Central memory CD8-positive, alpha-beta T cell (primary cell): ENCODE measurements around the gene EPHB1.

Experiments used
- ATAC-seq: fragments of 150-1000 bp; cut with Tn5 transposase; replicated peaks from 2 replicates; pipeline ENCODE4 v1.10.0; 2022; ENCODE audit warnings: mild to moderate bottlenecking, moderate FRiP score, moderate number of reproducible peaks; ENCODE audit not compliant: poor library complexity, severe bottlenecking; ENCODE audit errors: extremely low read depth
- DNase-seq, 2 donors: peaks; one replicate each; pipeline ENCODE4 v3.0.0; 2021; ENCODE audit warnings: low spot score in 2 of 2
- H3K27ac Mint-ChIP-seq: one replicate; pipeline ENCODE4 v1.8.0; 2022; ENCODE audit warnings: low read depth, mild to moderate bottlenecking, moderate library complexity, mixed read lengths
- H3K27me3 Mint-ChIP-seq: one replicate; pipeline ENCODE4 v1.8.0; 2022; ENCODE audit warnings: mixed read lengths
- H3K36me3 Mint-ChIP-seq: one replicate; pipeline ENCODE4 v1.8.0; 2022; ENCODE audit warnings: mild to moderate bottlenecking, moderate library complexity, mixed read lengths; ENCODE audit not compliant: insufficient read depth
- H3K4me1 Mint-ChIP-seq: one replicate; pipeline ENCODE4 v1.8.0; 2022; ENCODE audit warnings: mixed read lengths
- H3K4me3 Mint-ChIP-seq: one replicate; pipeline ENCODE4 v1.8.0; 2022; ENCODE audit warnings: mild to moderate bottlenecking, moderate library complexity, mixed read lengths
- H3K9me3 Mint-ChIP-seq: one replicate; pipeline ENCODE4 v1.8.0; 2022; ENCODE audit warnings: mixed read lengths

The EPHB1 gene

GRCh38 chr3:134803051-134803505, 8.0 kb downstream of the EPHB1 start:
- no peak overlapping the region for H3K27ac Mint-ChIP-seq
- H3K27me3 Mint-ChIP-seq: peaks cover 4% of the 10 kb centered on the region
- no peak for DNase-seq
- H3K4me3 Mint-ChIP-seq: no peak overlapping the region
- no peaks in the 10 kb centered on the region for H3K36me3 Mint-ChIP-seq
- no peaks in the 10 kb centered on the region for H3K9me3 Mint-ChIP-seq
- no peaks in the 10 kb centered on the region for H3K4me1 Mint-ChIP-seq
- ATAC-seq: no peak

DNA sequence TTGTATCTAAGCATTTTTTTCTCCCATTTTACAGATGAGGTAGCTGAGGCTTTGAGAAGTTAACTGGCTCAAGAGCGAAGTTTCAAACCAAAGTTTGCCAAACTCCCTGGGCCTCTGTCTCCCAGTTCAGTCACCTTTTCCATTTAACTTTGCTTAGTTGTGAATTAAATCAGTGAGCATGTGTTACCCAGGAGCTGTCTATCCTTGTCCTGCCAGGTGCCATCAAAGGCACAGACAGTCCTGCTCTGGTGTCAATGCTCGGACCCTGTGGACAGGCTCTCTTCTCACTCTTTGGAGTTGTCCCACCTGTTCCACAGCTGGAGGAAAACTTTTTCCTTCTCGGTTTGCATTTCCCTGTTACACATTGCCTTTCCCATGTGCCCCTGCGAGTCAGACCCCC, 8.6 kb downstream of the EPHB1 start:
- Mint-ChIP-seq H3K9me3 (no peaks in the 10 kb centered on the region), H3K4me1 (no peaks in the 10 kb centered on the region), H3K27me3 (no peaks in the 10 kb centered on the region), H3K4me3 (no peak overlapping the region), H3K27ac (no peak overlapping the region), H3K36me3 (no peaks in the 10 kb centered on the region)
- no peak for ATAC-seq
- DNase-seq: no peak

- H3K4me1 Mint-ChIP-seq: no peaks in the 10 kb centered on the region
- H3K4me3 Mint-ChIP-seq: no peak overlapping the region
- no peaks in the 10 kb centered on the region for H3K27me3 Mint-ChIP-seq
- no peaks in the 10 kb centered on the region for H3K9me3 Mint-ChIP-seq
- no peak overlapping the region for H3K27ac Mint-ChIP-seq
- DNase-seq (no peak), ATAC-seq (no peak)
- H3K36me3 Mint-ChIP-seq: no peaks in the 10 kb centered on the region
Measured at GRCh38 chr3:134804508-134805480, 9.7 kb downstream of the EPHB1 start.

DNA sequence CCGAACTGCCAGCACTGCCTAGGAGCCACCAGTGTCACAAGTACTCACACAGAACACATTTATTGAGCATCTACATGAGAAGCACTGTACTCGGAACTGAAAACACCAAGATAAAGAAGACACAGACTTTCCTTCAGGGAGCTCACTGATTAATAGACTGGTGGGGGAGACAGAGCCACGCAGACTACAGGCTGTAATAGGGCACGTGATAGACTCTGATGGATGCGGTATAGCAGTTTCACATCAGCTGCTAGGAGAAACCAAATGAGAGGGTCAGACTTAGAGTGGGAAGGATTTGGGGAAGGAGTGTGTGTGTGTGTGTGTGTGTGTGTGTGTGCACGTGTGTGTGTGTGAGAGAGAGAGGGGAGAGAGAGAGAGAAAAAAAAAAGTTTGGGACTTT, 12.1 kb downstream of the EPHB1 start:
- Mint-ChIP-seq H3K27me3 (no peaks in the 10 kb centered on the region), H3K4me3 (no peak overlapping the region), H3K27ac (no peak overlapping the region), H3K4me1 (no peaks in the 10 kb centered on the region), H3K36me3 (no peaks in the 10 kb centered on the region), H3K9me3 (no peaks in the 10 kb centered on the region)
- ATAC-seq: no peak
- DNase-seq: no peak

DNA sequence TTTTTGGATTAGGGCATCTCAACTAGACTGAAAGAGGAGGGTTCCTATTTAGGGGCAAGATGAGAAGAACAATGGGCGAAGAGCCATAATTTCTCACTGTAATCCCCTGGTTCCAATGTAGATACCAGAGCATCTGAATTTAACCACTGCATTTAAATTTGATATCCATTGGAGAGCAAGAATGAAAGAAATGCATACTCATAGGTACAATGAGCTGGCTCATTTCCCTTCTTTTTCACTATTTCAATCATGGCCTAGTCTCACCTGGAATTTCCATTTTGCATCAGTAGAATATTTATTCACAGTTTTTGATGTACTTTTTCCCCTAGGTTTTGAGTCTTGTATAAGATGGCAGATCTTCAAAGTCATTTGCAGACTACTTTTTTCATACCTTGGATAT, 13.8 kb downstream of the EPHB1 start:
- DNase-seq (no peak), ATAC-seq (no peak)
- H3K27ac Mint-ChIP-seq: no peak overlapping the region
- H3K9me3 Mint-ChIP-seq: no peaks in the 10 kb centered on the region
- no peak overlapping the region for H3K4me3 Mint-ChIP-seq
- no peaks in the 10 kb centered on the region for H3K27me3 Mint-ChIP-seq
- no peaks in the 10 kb centered on the region for H3K36me3 Mint-ChIP-seq
- no peaks in the 10 kb centered on the region for H3K4me1 Mint-ChIP-seq

- DNase-seq: no peak
- H3K36me3 Mint-ChIP-seq: no peaks in the 10 kb centered on the region
- H3K27me3 Mint-ChIP-seq: no peaks in the 10 kb centered on the region
- H3K4me1 Mint-ChIP-seq: no peaks in the 10 kb centered on the region
- H3K9me3 Mint-ChIP-seq: no peaks in the 10 kb centered on the region
- ATAC-seq: no peak
- H3K4me3 Mint-ChIP-seq: no peak overlapping the region
- no peak overlapping the region for H3K27ac Mint-ChIP-seq
Measured at GRCh38 chr3:134809427-134810051, 14.5 kb downstream of the EPHB1 start.

DNA sequence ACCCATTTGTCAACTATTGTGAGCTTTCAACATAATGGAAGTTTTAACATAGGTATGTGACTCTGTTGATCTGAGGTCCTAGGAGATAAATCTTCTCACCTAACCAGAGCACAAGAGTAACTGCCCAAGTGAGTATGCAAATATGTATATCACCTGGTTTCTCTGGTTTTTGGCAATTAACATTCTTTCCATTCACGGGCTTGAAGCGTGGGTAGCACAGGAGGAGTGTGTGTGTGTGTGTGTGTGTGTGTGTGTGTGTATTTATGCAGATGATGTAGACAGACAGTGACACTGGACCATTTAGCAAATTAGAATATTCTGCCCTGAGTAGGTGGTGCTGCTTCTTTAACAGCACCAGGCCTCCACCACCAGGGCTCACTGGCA, 15.0 kb downstream of the EPHB1 start:
- no peaks in the 10 kb centered on the region for H3K9me3 Mint-ChIP-seq
- no peak overlapping the region for H3K27ac Mint-ChIP-seq
- no peaks in the 10 kb centered on the region for H3K27me3 Mint-ChIP-seq
- ATAC-seq: no peak
- no peaks in the 10 kb centered on the region for H3K36me3 Mint-ChIP-seq
- no peak for DNase-seq
- H3K4me3 Mint-ChIP-seq: no peak overlapping the region
- H3K4me1 Mint-ChIP-seq: no peaks in the 10 kb centered on the region

- Mint-ChIP-seq H3K27ac (no peak overlapping the region), H3K27me3 (no peaks in the 10 kb centered on the region), H3K9me3 (no peaks in the 10 kb centered on the region), H3K4me3 (no peak overlapping the region), H3K4me1 (no peaks in the 10 kb centered on the region), H3K36me3 (no peaks in the 10 kb centered on the region)
- DNase-seq (no peak), ATAC-seq (no peak)
Measured at GRCh38 chr3:134810850-134811249, 15.8 kb downstream of the EPHB1 start.

DNA sequence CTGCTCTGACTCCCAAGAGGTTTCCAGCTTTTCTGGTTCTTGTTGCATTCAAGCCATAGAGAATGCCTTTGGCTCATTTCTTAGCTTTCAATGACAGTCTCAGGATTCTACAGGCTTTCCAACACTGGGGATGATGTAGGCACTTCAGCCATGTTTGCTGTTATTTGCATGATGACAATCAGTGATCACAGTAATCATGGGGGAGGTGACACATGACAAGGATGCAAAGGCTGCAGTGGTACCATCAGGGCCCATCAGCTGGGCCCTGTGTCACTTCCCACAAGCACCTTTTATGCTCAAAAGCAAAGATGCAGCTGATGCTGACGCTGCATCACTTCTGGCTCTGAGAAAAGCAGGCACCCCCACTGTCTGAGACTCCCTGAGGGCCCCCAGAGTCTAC, 18.6 kb downstream of the EPHB1 start:
- no peaks in the 10 kb centered on the region for H3K4me1 Mint-ChIP-seq
- no peaks in the 10 kb centered on the region for H3K36me3 Mint-ChIP-seq
- DNase-seq (no peak), ATAC-seq (no peak)
- H3K9me3 Mint-ChIP-seq: no peaks in the 10 kb centered on the region
- H3K27ac Mint-ChIP-seq: no peak overlapping the region
- H3K4me3 Mint-ChIP-seq: no peak overlapping the region
- H3K27me3 Mint-ChIP-seq: no peaks in the 10 kb centered on the region

- DNase-seq (no peak), ATAC-seq (no peak)
- Mint-ChIP-seq H3K27me3 (no peaks in the 10 kb centered on the region), H3K27ac (no peak overlapping the region), H3K4me3 (no peak overlapping the region), H3K4me1 (no peaks in the 10 kb centered on the region), H3K36me3 (no peaks in the 10 kb centered on the region), H3K9me3 (no peaks in the 10 kb centered on the region)
Measured at GRCh38 chr3:134815519-134815918, 20.5 kb downstream of the EPHB1 start.

DNA sequence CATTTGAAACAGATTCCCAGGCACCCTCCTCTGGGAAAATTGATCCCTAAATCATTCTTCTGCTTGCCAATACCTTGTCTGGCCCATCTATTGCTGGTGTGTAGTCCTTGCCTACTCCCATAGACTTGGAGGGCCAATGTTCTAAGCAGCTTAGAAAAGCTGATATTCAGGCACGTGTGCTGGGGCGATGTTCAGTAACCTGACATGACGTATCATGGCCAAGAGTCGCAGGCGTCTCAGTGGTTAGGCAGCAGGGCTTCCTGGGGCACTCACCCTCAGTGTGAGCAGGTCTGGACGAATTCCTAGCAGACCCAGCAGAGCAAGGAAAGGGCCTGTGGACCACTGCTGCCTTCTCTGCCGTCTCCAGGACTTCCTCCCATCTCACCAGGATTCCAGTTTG, 21.6 kb downstream of the EPHB1 start:
- H3K4me1 Mint-ChIP-seq: no peaks in the 10 kb centered on the region
- no peak for DNase-seq
- no peaks in the 10 kb centered on the region for H3K36me3 Mint-ChIP-seq
- no peaks in the 10 kb centered on the region for H3K27me3 Mint-ChIP-seq
- no peaks in the 10 kb centered on the region for H3K9me3 Mint-ChIP-seq
- no peak for ATAC-seq
- no peak overlapping the region for H3K27ac Mint-ChIP-seq
- H3K4me3 Mint-ChIP-seq: no peak overlapping the region

GRCh38 chr3:134817297-134817696, 22.2 kb downstream of the EPHB1 start:
- H3K27ac Mint-ChIP-seq: no peak overlapping the region
- H3K4me3 Mint-ChIP-seq: no peak overlapping the region
- H3K36me3 Mint-ChIP-seq: no peaks in the 10 kb centered on the region
- H3K27me3 Mint-ChIP-seq: no peaks in the 10 kb centered on the region
- no peak for ATAC-seq
- DNase-seq: no peak
- H3K4me1 Mint-ChIP-seq: no peaks in the 10 kb centered on the region
- H3K9me3 Mint-ChIP-seq: no peaks in the 10 kb centered on the region

GRCh38 chr3:134820994-134821393, 25.9 kb downstream of the EPHB1 start:
- Mint-ChIP-seq H3K9me3 (no peaks in the 10 kb centered on the region), H3K27ac (no peak overlapping the region), H3K27me3 (peaks cover 4% of the 10 kb centered on the region), H3K36me3 (no peaks in the 10 kb centered on the region), H3K4me3 (no peak overlapping the region), H3K4me1 (no peaks in the 10 kb centered on the region)
- no peak for DNase-seq
- ATAC-seq: no peak
